Measurements from ENCODE around the gene COX10. TPM values are rescaled to one million over a fixed set of nuclear protein-coding genes. Genes with fewer than 3 reads are reported as not detected.

Gene COX10
- total RNA-seq (ENCODE audit: low replicate concordance), result 3.0 and 9.0 TPM in 2 replicates

GRCh38 chr17:14069251-14070021 lies at the start of gene COX10:
Gene COX10, plus strand, starts transcription at chr17:14069504. Its CDS starts 102 bp downstream, at chr17:14069606.

GRCh38 chr17:14236762-14237161 lies 167.5 kb downstream of the COX10 start, which contains the start of gene CDRT15:
Gene CDRT15, minus strand, starts transcription at chr17:14236862. Its CDS starts 29 bp downstream, at chr17:14236833.

Other genes with a start within 250 kb of the COX10 start
- not detected in 2 replicates for gene CDRT15, start 167.4 kb downstream of the COX10 start, total RNA-seq (ENCODE audit: low replicate concordance)
- 0.23 and 5.6 TPM in 2 replicates for gene HS3ST3B1, start 231.6 kb downstream of the COX10 start, total RNA-seq (ENCODE audit: low replicate concordance)

All from smooth muscle cell of the coronary artery (primary cell).